Measurements from ENCODE around the gene PDE8A.

The PDE8A gene

GRCh38 chr15:85035980-85036379, 54.3 kb downstream of the PDE8A start:
- no peak for DNase-seq (ENCODE audit: low spot score)

GRCh38 chr15:85036716-85037115, 55.1 kb downstream of the PDE8A start:
- no peak for DNase-seq (ENCODE audit: low spot score)

- peak; percentile 69 for DNase-seq (ENCODE audit: low spot score)
Measured at GRCh38 chr15:85037641-85038040, 56.0 kb downstream of the PDE8A start.

GRCh38 chr15:85041230-85041629, 59.6 kb downstream of the PDE8A start:
- no peak for DNase-seq (ENCODE audit: low spot score)

GRCh38 chr15:85044251-85044853, 62.7 kb downstream of the PDE8A start:
- peak; percentile 83 for DNase-seq (ENCODE audit: low spot score)

- no peak for DNase-seq (ENCODE audit: low spot score)
Measured at GRCh38 chr15:85044894-85045293, 63.2 kb downstream of the PDE8A start.

- no peak for DNase-seq (ENCODE audit: low spot score)
Measured at GRCh38 chr15:85045615-85046014, 64.0 kb downstream of the PDE8A start.

- no peak for DNase-seq (ENCODE audit: low spot score)
Measured at GRCh38 chr15:85047271-85047948, 65.8 kb downstream of the PDE8A start.

- DNase-seq (ENCODE audit: low spot score), result no peak
Measured at GRCh38 chr15:85048430-85048829, 66.8 kb downstream of the PDE8A start.

- no peak for DNase-seq (ENCODE audit: low spot score)
Measured at GRCh38 chr15:85049805-85050204, 68.1 kb downstream of the PDE8A start.

- no peak for DNase-seq (ENCODE audit: low spot score)
Measured at GRCh38 chr15:85059734-85060133, 78.1 kb downstream of the PDE8A start.

- DNase-seq (ENCODE audit: low spot score), result no peak
Measured at GRCh38 chr15:85062560-85062959, 80.9 kb downstream of the PDE8A start.

- DNase-seq (ENCODE audit: low spot score), result no peak
Measured at GRCh38 chr15:85063088-85063487, 81.4 kb downstream of the PDE8A start.

- DNase-seq (ENCODE audit: low spot score), result no peak
Measured at GRCh38 chr15:85063522-85064079, 81.9 kb downstream of the PDE8A start.

GRCh38 chr15:85064710-85065109, 83.1 kb downstream of the PDE8A start:
- DNase-seq (ENCODE audit: low spot score), result no peak

- no peak for DNase-seq (ENCODE audit: low spot score)
Measured at GRCh38 chr15:85071061-85071460, 89.4 kb downstream of the PDE8A start.

- no peak for DNase-seq (ENCODE audit: low spot score)
Measured at GRCh38 chr15:85071504-85071903, 89.8 kb downstream of the PDE8A start.

- no peak for DNase-seq (ENCODE audit: low spot score)
Measured at GRCh38 chr15:85072917-85073316, 91.3 kb downstream of the PDE8A start.

- no peak for DNase-seq (ENCODE audit: low spot score)
Measured at GRCh38 chr15:85073556-85074194, 92.0 kb downstream of the PDE8A start.

GRCh38 chr15:85086855-85087254, 105.2 kb downstream of the PDE8A start:
- no peak for DNase-seq (ENCODE audit: low spot score)

- no peak for DNase-seq (ENCODE audit: low spot score)
Measured at GRCh38 chr15:85088300-85088699, 106.6 kb downstream of the PDE8A start.

GRCh38 chr15:85089929-85090597, 108.4 kb downstream of the PDE8A start:
- DNase-seq (ENCODE audit: low spot score), result no peak

GRCh38 chr15:85091990-85092389, 110.3 kb downstream of the PDE8A start:
- DNase-seq (ENCODE audit: low spot score), result peak; percentile 70

All from putamen (tissue), 1 donor.